Panc1 (cell line): ENCODE measurements around the gene RETSAT. TPM values are rescaled to one million over a fixed set of nuclear protein-coding genes. Genes with fewer than 3 reads are reported as not detected.

ENCODE experiments used
- ATAC-seq: fragments of 200-7000 bp; cut with Tn5 transposase; 2 replicates; pipeline ENCODE4 v1.9.1; 2020; ENCODE audit warnings: mild to moderate bottlenecking, moderate library complexity
- BruUV-seq: library from RNA; stranded (reverse); fragments of 400-500 nt; replicated peaks from 2 replicates; lab custom pipeline; 2021; lab: Mats Ljungman, UMichigan
- CTCF ChIA-PET: fragments of 300-600 bp; sonication (Branson Sonifier 250); formaldehyde crosslinking; loops from one replicate; lab custom pipeline; 2022; ENCODE audit warnings: antibody characterized with exemption; lab: Charles Lee
- POLR2A ChIA-PET: fragments of 300-600 bp; sonication (Branson Sonifier 250); formaldehyde crosslinking; loops from one replicate; lab custom pipeline; 2022; ENCODE audit warnings: antibody characterized with exemption; lab: Charles Lee
- DNase-seq: peaks from one replicate; pipeline ENCODE4 v3.0.0-alpha.2; 2010; ENCODE audit warnings: low read depth, low spot score
- H3K27ac ChIP-seq: 2 replicates; pipeline ENCODE4 v1.5.1; 2011; ENCODE audit warnings: mild to moderate bottlenecking, low read length, inconsistent platforms
- H3K27me3 ChIP-seq: fragments of 200-500 bp; sonication (Bioruptor generic); 2 replicates; pipeline ENCODE4 v1.6.0; 2014; ENCODE audit warnings: low read length, inconsistent platforms; ENCODE audit not compliant: control insufficient read depth, insufficient read depth
- H3K36me3 ChIP-seq: fragments of 200-500 bp; sonication (Bioruptor generic); 2 replicates; pipeline ENCODE4 v1.5.1; 2014; ENCODE audit warnings: inconsistent platforms, mild to moderate bottlenecking, low read length, moderate library complexity; ENCODE audit not compliant: control insufficient read depth, insufficient read depth
- H3K4me1 ChIP-seq: 2 replicates; pipeline ENCODE4 v1.5.1; 2011; ENCODE audit warnings: inconsistent platforms, mild to moderate bottlenecking, low read length, moderate library complexity; ENCODE audit not compliant: control insufficient read depth, insufficient read depth
- H3K4me3 ChIP-seq, 2 experiments: 2 replicates each; pipeline ENCODE4 v1.5.1; 2011 to 2012; ENCODE audit warnings: low read depth in 2 of 2, low read length in 2 of 2, mild to moderate bottlenecking in 2 of 2, inconsistent platforms in 1 of 2, moderate library complexity in 1 of 2
- H3K9me3 ChIP-seq: fragments of 200-500 bp; sonication (Bioruptor generic); 2 replicates; pipeline ENCODE4 v1.5.1; 2014; ENCODE audit warnings: low read depth, mild to moderate bottlenecking, inconsistent platforms, low read length, moderate library complexity; ENCODE audit not compliant: control insufficient read depth, insufficient read depth
- POLR2AphosphoS5 ChIP-seq: IDR thresholded peaks from 2 replicates; pipeline ENCODE4 v1.6.1; 2012; ENCODE audit warnings: mild to moderate bottlenecking, low read depth, low read length, moderate library complexity
- SIN3A ChIP-seq: IDR thresholded peaks from 2 replicates; pipeline ENCODE4 v1.6.1; 2012; ENCODE audit warnings: low read depth, mild to moderate bottlenecking, low read length, moderate library complexity, borderline replicate concordance; ENCODE audit not compliant: insufficient read depth
- TCF7L2 ChIP-seq: IDR thresholded peaks from 2 replicates; pipeline ENCODE4 v1.6.1; 2011; ENCODE audit warnings: mild to moderate bottlenecking, low read depth, low read length, inconsistent platforms
- in situ Hi-C: cut with HindIII; loops from 2 replicates; pipeline ENCODE4 v1.10.0; 2016; ENCODE audit warnings: low sequenced_read_pairs, low pct_unique_long_range_greater_than_20kb
- intact Hi-C: fragments of 100-400 bp; cut with micrococcal nuclease; formaldehyde crosslinking; loops from one replicate; pipeline ENCODE4 v1.10.0; 2022; ENCODE audit not compliant: unreplicated experiment
- total RNA-seq: library from RNA; stranded (reverse); gene quantifications from one replicate; pipeline ENCODE4 v1.2.1, GENCODE V29; 2021; ENCODE audit not compliant: unreplicated experiment
- TF ChIP-seq, protein P1 (sequence below), 2 experiments: IDR thresholded peaks; 2 replicates each; pipeline ENCODE4 v1.6.1; 2011 to 2012; ENCODE audit warnings: low read depth in 2 of 2, control low read depth in 1 of 2, low read length in 1 of 2, mild to moderate bottlenecking in 1 of 2, moderate library complexity in 1 of 2; ENCODE audit not compliant: insufficient read depth in 1 of 2
- TF ChIP-seq, protein P2 (sequence below): fragments of 450-650 bp; IDR thresholded peaks from 2 replicates; pipeline ENCODE4 v1.5.1; 2017; ENCODE audit warnings: mild to moderate bottlenecking

The RETSAT gene
- total RNA-seq, 1 experiment from 2014 or later = 50.9 TPM

DNA sequence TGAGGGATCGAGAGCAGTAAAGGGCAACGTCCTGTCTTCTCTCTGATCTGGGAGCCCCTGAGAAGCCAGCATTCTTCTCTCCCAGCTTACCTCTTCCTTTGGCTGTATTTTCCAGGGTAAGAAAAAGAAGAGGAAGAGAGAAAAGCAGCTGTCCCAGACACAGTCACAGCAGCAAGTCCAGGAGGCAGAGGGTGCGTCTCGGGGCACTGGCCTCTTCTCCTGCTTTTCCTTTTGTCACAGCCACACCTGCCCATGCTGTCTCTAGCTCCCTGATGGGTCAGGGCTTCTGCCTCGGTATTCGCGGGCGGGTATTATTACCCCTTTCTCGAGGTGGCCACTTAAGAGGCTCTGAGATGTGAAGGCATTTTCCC lies 46.8 kb downstream of the RETSAT start:
- no TSS peak for BruUV-seq
- CTCF ChIA-PET = no interaction called here

DNA sequence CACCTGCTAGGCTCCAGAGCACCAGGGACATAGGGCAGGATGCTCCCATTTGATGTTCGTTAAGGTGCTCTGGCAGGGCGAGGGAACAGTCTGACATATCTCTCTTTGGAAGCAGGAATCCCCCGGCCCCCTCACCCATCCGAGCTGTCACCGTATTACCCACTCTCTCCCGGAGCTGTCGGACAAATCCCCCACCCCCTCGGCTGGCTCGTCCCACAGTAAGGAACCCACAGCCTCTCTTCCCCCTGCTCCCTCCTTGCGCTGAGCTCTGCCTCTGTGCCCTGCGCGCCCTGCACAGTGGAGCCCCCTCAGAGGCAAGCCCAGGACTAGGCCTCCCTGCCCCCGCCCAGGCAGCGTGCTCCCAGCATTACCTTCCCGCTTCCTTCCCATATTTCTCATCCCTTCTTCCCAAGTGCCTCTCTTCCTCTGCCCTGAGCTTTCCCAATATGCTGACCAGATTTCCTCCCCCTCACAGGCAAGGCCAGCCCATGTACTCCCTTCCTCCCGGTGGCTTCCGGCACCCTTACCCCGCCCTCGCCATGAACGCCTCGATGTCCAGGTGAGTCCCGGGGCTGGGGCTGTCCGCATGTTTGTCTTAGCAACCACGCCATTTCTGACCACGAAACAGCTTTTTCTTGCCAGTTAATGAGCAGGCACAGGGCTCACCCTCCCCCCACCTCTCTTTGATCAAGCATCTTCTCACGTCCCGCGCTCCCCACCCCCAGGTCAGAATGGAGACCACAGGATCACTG lies 50.4 kb downstream of the RETSAT start:
- in situ Hi-C loops = no loop called here

More for the DNA sequence above, 46.8 kb downstream of the RETSAT start:
- DNase-seq (no peak), ATAC-seq (no peak)
- no peaks in the 10 kb centered on the region for H3K9me3 ChIP-seq
- H3K27me3 ChIP-seq = no peaks in the 10 kb centered on the region
- POLR2A ChIA-PET = no interaction called here
- no peaks in the 10 kb centered on the region for H3K4me1 ChIP-seq
- no peaks in the 10 kb centered on the region; the same call in 1 of the 2 replicates for H3K36me3 ChIP-seq
- intact Hi-C loops = no loop called here
- H3K4me3 ChIP-seq = no peak overlapping the region
- in situ Hi-C loops = no loop called here
- TF ChIP-seq, protein P1, sequence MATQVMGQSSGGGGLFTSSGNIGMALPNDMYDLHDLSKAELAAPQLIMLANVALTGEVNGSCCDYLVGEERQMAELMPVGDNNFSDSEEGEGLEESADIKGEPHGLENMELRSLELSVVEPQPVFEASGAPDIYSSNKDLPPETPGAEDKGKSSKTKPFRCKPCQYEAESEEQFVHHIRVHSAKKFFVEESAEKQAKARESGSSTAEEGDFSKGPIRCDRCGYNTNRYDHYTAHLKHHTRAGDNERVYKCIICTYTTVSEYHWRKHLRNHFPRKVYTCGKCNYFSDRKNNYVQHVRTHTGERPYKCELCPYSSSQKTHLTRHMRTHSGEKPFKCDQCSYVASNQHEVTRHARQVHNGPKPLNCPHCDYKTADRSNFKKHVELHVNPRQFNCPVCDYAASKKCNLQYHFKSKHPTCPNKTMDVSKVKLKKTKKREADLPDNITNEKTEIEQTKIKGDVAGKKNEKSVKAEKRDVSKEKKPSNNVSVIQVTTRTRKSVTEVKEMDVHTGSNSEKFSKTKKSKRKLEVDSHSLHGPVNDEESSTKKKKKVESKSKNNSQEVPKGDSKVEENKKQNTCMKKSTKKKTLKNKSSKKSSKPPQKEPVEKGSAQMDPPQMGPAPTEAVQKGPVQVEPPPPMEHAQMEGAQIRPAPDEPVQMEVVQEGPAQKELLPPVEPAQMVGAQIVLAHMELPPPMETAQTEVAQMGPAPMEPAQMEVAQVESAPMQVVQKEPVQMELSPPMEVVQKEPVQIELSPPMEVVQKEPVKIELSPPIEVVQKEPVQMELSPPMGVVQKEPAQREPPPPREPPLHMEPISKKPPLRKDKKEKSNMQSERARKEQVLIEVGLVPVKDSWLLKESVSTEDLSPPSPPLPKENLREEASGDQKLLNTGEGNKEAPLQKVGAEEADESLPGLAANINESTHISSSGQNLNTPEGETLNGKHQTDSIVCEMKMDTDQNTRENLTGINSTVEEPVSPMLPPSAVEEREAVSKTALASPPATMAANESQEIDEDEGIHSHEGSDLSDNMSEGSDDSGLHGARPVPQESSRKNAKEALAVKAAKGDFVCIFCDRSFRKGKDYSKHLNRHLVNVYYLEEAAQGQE (IDR thresholded peaks at IDR 0.05; ENCODE audit: insufficient read depth in 1 of 2, low read depth in 2 of 2, low read length in 1 of 2) = no peak
- TF ChIP-seq TCF7L2 (no peak), POLR2AphosphoS5 (no peak), SIN3A (no peak)
- TF ChIP-seq, protein P2, sequence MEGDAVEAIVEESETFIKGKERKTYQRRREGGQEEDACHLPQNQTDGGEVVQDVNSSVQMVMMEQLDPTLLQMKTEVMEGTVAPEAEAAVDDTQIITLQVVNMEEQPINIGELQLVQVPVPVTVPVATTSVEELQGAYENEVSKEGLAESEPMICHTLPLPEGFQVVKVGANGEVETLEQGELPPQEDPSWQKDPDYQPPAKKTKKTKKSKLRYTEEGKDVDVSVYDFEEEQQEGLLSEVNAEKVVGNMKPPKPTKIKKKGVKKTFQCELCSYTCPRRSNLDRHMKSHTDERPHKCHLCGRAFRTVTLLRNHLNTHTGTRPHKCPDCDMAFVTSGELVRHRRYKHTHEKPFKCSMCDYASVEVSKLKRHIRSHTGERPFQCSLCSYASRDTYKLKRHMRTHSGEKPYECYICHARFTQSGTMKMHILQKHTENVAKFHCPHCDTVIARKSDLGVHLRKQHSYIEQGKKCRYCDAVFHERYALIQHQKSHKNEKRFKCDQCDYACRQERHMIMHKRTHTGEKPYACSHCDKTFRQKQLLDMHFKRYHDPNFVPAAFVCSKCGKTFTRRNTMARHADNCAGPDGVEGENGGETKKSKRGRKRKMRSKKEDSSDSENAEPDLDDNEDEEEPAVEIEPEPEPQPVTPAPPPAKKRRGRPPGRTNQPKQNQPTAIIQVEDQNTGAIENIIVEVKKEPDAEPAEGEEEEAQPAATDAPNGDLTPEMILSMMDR = no peak
- H3K27ac ChIP-seq = no peak overlapping the region

More for the DNA sequence above, 50.4 kb downstream of the RETSAT start:
- Histone ChIP-seq H3K36me3 (no peaks in the 10 kb centered on the region; the same call in 1 of the 2 replicates), H3K27ac (no peak overlapping the region), H3K9me3 (no peaks in the 10 kb centered on the region), H3K4me1 (no peaks in the 10 kb centered on the region), H3K4me3 (no peak overlapping the region), H3K27me3 (no peaks in the 10 kb centered on the region)
- ChIA-PET CTCF (no interaction called here), POLR2A (interaction anchor here (0.5 to 0.6 kb wide), 2 partner anchors 32 to 271 kb away, joined by 5 to 12 read pairs; no protein-coding TSS in a partner anchor)
- ATAC-seq = no peak
- DNase-seq = no peak
- TF ChIP-seq TCF7L2 = no peak
- TF ChIP-seq POLR2AphosphoS5 = no peak
- TF ChIP-seq SIN3A = no peak
- TF ChIP-seq, protein P2 = no peak
- TF ChIP-seq, protein P1 (IDR thresholded peaks at IDR 0.05; ENCODE audit: insufficient read depth in 1 of 2, low read depth in 2 of 2, low read length in 1 of 2) = no peak
- BruUV-seq = no TSS peak
- intact Hi-C loops = no loop called here
